ENCODE measurements around the gene RAET1E. TPM values are rescaled to one million over a fixed set of nuclear protein-coding genes. Genes with fewer than 3 reads are reported as not detected.

RAET1E gene
- total RNA-seq, 1 donor from 2014 or later = not detected

- Mint-ChIP-seq H3K36me3 (no peaks in the 10 kb centered on the region), H3K4me1 (no peaks in the 10 kb centered on the region), H3K27me3 (ENCODE audit: low read depth) (peaks cover 76% of the 10 kb centered on the region), H3K4me3 (no peak overlapping the region), H3K9me3 (peaks cover 12% of the 10 kb centered on the region), H3K27ac (no peak overlapping the region)
- TF ChIP-seq, protein P1, sequence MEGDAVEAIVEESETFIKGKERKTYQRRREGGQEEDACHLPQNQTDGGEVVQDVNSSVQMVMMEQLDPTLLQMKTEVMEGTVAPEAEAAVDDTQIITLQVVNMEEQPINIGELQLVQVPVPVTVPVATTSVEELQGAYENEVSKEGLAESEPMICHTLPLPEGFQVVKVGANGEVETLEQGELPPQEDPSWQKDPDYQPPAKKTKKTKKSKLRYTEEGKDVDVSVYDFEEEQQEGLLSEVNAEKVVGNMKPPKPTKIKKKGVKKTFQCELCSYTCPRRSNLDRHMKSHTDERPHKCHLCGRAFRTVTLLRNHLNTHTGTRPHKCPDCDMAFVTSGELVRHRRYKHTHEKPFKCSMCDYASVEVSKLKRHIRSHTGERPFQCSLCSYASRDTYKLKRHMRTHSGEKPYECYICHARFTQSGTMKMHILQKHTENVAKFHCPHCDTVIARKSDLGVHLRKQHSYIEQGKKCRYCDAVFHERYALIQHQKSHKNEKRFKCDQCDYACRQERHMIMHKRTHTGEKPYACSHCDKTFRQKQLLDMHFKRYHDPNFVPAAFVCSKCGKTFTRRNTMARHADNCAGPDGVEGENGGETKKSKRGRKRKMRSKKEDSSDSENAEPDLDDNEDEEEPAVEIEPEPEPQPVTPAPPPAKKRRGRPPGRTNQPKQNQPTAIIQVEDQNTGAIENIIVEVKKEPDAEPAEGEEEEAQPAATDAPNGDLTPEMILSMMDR (IDR thresholded peaks at IDR 0.05; ENCODE audit: unreplicated experiment) = no peak
- no peak for DNase-seq (ENCODE audit: low spot score in 2 of 2, unreplicated experiment in 2 of 2)
Observed at GRCh38 chr6:149877659-149878058, 20.3 kb downstream of the RAET1E start.

GRCh38 chr6:149876241-149876933, 21.5 kb downstream of the RAET1E start:
- Mint-ChIP-seq H3K27ac (no peak overlapping the region), H3K9me3 (peaks cover 22% of the 10 kb centered on the region), H3K4me1 (no peaks in the 10 kb centered on the region), H3K27me3 (ENCODE audit: low read depth) (peaks cover 68% of the 10 kb centered on the region), H3K4me3 (no peak overlapping the region), H3K36me3 (no peaks in the 10 kb centered on the region)
- no peak for DNase-seq (ENCODE audit: low spot score in 2 of 2, unreplicated experiment in 2 of 2)
- TF ChIP-seq, protein P1 (IDR thresholded peaks at IDR 0.05; ENCODE audit: unreplicated experiment) = no peak

- peaks cover 35% of the 10 kb centered on the region for H3K27me3 Mint-ChIP-seq (ENCODE audit: low read depth)
Observed at GRCh38 chr6:149872233-149872632, 25.7 kb downstream of the RAET1E start.

GRCh38 chr6:149871182-149871581, 26.7 kb downstream of the RAET1E start:
- no peak overlapping the region for H3K27ac Mint-ChIP-seq
- no peaks in the 10 kb centered on the region for H3K36me3 Mint-ChIP-seq
- H3K9me3 Mint-ChIP-seq = peaks cover 26% of the 10 kb centered on the region
- no peak for DNase-seq (ENCODE audit: low spot score in 2 of 2, unreplicated experiment in 2 of 2)
- H3K4me1 Mint-ChIP-seq = no peaks in the 10 kb centered on the region
- H3K4me3 Mint-ChIP-seq = no peak overlapping the region
- H3K27me3 Mint-ChIP-seq (ENCODE audit: low read depth) = peaks cover 31% of the 10 kb centered on the region
- TF ChIP-seq, protein P1 (IDR thresholded peaks at IDR 0.05; ENCODE audit: unreplicated experiment) = no peak

More at GRCh38 chr6:149872233-149872632, 25.7 kb downstream of the RAET1E start:
- Mint-ChIP-seq H3K36me3 (no peaks in the 10 kb centered on the region), H3K4me3 (no peak overlapping the region), H3K27ac (no peak overlapping the region), H3K9me3 (peaks cover 26% of the 10 kb centered on the region), H3K4me1 (no peaks in the 10 kb centered on the region)
- TF ChIP-seq, protein P1 (IDR thresholded peaks at IDR 0.05; ENCODE audit: unreplicated experiment) = no peak
- no peak for DNase-seq (ENCODE audit: low spot score in 2 of 2, unreplicated experiment in 2 of 2)

DNA sequence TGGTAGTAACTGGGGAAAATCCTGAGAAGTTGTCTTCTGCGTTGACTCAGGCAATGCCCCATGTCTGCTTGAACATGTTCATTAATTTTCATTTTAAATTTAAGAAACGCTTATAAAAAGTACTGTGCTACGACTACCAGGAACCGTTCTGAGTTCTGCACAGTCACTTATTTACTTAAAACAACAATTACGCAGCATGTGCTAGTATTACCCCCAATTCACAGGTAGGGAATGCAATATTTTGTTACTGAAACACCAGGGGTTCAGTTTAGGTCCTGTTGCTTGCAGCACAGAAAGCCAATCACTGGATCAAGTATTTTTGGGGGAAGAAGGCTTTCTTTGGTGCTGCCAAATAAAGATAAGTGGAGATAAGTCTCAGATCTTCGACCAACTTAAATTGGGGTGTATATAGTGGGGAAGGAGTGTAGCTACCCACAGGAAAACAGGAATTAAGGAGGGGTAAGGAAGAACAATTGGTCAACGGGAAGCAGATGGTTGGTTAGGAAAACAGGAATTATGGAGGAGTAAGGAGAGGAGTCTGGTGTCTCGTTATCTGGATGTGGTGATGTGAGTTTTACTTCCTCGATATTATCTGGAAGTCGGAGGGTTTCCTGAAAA, 28.5 kb downstream of the RAET1E start:
- Mint-ChIP-seq H3K36me3 (no peaks in the 10 kb centered on the region), H3K27me3 (ENCODE audit: low read depth) (peaks cover 22% of the 10 kb centered on the region), H3K4me1 (no peaks in the 10 kb centered on the region), H3K27ac (no peak overlapping the region), H3K4me3 (no peak overlapping the region), H3K9me3 (peaks cover 26% of the 10 kb centered on the region)
- TF ChIP-seq, protein P1 (IDR thresholded peaks at IDR 0.05; ENCODE audit: unreplicated experiment) = no peak
- DNase-seq (ENCODE audit: low spot score in 2 of 2, unreplicated experiment in 2 of 2) = no peak
